M059J (cell line): ENCODE data around the gene SLC38A9. TPM values are rescaled to one million over a fixed set of nuclear protein-coding genes. Genes with fewer than 3 reads are reported as not detected.
A peak's percentile ranks its signal among the peaks of the same experiment; 100 is the strongest.

Experiments
- DNase-seq: peaks from one replicate; pipeline ENCODE4 v3.0.0-alpha.2; 2012; ENCODE audit warnings: low read depth
- total RNA-seq: library from RNA; depleted of rRNA; stranded (reverse); fragments of >200 nt; shearing (Covaris generic); gene quantifications from 2 replicates; pipeline ENCODE4 v1.2.3, GENCODE V29; 2014

SLC38A9 gene
- total RNA-seq, 1 experiment from 2014 or later, result 19.2 TPM

DNA sequence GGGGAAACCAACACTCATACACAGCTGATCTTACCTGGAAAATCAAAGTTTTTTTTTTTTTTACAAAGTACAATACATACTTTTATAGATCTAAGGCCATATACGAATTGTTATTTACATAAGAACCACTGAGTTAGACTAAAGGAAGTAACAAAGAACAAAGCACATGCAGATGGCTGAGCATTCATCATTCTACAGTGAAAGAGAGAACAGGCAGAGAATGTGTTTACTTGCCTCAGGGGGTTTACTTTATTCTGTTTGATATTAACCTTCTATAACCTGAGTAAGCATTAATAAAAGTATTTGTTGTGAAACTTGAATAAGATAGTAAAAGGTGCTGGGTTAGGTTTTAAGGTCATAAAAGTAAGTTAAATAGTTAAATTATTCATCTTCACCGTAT is 54.7 kb downstream of the SLC38A9 start:
- DNase-seq, result peak; percentile 61

DNA sequence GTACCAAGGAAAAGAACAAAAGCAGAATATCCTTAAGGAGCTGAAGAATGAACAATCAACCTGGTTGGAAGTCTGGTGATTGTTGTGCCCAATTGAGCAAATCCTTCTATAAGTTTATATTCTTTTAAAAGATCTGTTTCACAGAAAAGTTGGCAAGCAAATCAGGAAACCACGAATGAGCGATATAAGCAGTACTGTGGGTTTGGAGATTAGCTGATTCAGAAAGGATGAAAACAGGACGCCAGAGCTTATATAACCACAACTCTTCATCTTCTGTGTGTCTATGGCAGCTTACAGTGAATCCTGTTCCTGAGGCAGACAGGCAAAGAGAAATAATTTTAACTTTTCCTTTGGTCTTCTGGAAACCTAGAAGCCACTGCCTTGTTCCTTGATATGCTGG is 61.7 kb downstream of the SLC38A9 start:
- peak; percentile 72 for DNase-seq

- DNase-seq, result no peak
These were observed 62.2 kb downstream of the SLC38A9 start for GRCh38 chr5:55649963-55650362.

DNA sequence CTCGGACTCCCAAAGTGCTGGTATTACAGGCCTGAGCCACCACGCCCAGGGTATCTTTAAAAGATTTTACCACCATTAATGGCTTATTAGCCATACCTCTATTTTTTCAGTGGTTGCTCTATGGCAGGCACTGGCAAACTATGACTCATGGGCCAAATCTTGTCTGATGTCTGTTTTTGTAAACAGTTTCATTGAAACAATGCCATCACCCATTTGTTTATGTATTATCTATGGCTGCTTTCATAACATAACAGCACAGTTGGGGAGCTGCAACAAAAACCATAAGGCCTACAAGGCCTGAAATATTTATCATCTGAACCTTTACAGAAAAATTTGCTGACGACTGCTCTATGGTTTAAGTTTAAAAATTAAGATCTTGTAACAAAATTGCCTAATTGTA is 66.8 kb downstream of the SLC38A9 start:
- DNase-seq, result peak; percentile 76

- DNase-seq, result peak; percentile 27
These were observed 73.7 kb downstream of the SLC38A9 start for GRCh38 chr5:55638455-55638854.

GRCh38 chr5:55638051-55638450 is 74.1 kb downstream of the SLC38A9 start:
- no peak for DNase-seq

- DNase-seq, result peak; percentile 55
These were observed 75.4 kb downstream of the SLC38A9 start for GRCh38 chr5:55636683-55637082.

- DNase-seq, result no peak
These were observed 75.9 kb downstream of the SLC38A9 start for GRCh38 chr5:55636177-55636576.

- peak; percentile 41 for DNase-seq
These were observed 77.3 kb downstream of the SLC38A9 start for GRCh38 chr5:55634866-55635265.

GRCh38 chr5:55634209-55634805 is 77.8 kb downstream of the SLC38A9 start:
- DNase-seq, result no peak

- DNase-seq, result peak; percentile 77
These were observed 78.4 kb downstream of the SLC38A9 start for GRCh38 chr5:55633574-55634208.

DNA sequence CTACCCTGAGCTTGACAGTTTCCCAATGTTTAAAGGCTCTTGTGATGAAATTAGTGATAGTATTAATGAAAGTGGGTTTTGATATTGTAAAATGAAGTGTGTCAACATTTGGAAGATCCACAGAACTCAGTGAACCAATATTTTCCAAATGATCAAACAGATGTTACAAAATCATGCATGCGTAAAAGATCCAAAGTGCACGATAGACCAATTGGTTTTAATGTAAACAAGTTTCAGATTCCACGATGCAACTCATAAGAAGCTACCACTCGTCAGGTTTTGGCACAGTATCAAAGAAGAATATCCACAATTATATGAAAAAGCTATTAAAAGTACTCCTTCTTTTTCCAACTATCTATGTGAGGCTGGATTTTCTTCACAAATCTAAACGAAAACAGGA is 82.3 kb downstream of the SLC38A9 start:
- DNase-seq, result no peak

- DNase-seq, result no peak
These were observed 85.3 kb downstream of the SLC38A9 start for GRCh38 chr5:55626790-55627189.

DNA sequence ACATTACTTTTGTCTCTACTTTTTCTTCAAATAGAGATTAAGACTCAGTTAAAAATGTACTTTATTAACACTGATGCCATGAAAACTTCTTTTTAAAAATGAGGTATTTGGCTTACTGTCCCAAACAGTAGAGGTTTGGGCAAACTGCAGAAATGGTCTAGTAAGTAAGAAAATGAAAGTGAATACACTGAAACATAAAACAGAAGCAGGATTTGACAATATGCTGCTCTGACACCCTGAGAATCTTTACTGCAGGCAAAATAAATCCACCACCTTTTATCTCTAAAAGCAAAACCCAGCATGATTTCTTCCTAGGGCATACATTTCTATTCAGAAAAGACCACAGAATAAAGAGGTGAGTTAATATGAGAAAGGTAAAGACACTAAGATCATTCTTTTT is 86.2 kb downstream of the SLC38A9 start:
- DNase-seq, result no peak

GRCh38 chr5:55625589-55625909 is 86.6 kb downstream of the SLC38A9 start:
- DNase-seq, result no peak

- no peak for DNase-seq
These were observed 87.1 kb downstream of the SLC38A9 start for GRCh38 chr5:55624841-55625588.

DNA sequence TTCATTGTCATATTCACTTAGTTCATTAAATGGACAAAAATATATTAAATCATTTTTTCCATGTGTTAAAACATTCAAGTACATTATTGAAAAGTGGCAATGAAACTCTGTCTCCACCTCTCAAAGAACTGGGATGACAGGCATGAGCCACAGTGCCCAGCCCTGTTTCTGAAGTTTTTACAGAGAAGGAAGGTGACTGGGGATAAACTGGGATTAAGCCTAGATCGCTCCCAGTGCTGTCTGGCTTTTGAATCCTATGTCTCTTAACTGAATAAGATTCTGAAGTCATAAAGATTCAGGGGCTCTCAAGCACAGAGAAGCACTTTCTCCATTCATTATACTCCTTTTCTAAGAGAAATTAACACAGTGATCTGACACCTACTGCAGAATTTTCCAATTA is 88.3 kb downstream of the SLC38A9 start:
- DNase-seq, result no peak

DNA sequence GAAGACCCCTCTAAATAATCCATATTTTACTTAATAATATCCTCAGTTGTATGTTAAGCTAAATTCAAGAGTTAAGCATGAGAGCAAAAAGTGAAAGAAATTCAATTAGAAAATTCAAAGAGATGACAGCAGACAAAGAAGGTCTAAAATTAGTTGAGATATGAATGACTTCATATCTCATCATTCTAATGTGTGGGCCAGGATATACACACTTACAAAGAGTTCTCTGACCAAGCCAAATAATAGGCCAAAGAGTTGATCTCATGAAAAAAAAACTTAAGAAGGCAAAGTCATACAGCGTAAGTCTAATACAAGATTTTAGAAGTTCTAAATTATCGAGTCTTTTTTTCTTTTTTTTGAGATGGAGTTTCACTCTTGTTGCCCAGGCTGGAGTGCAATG is 89.7 kb downstream of the SLC38A9 start:
- no peak for DNase-seq

- DNase-seq, result no peak
These were observed 90.9 kb downstream of the SLC38A9 start for GRCh38 chr5:55621229-55621628.

DNA sequence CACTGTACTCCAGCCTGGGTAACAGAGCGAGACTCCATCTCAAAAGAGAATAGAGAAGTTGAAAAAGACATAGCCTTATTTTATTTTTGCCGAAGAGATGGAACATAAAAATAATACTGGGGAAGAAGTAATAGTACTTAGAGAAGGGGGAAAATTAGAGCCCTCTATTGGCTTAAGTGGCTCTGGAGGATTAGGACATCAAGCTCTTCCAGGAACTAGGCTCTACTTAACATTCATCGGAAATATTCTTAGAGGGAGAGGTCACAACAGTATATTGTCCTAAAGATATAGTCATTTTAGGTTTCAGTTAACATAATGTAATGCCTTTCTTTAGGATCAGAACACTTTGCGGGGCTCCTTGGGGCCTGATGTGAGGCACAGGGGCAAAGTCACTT is 91.4 kb downstream of the SLC38A9 start:
- DNase-seq, result no peak

DNA sequence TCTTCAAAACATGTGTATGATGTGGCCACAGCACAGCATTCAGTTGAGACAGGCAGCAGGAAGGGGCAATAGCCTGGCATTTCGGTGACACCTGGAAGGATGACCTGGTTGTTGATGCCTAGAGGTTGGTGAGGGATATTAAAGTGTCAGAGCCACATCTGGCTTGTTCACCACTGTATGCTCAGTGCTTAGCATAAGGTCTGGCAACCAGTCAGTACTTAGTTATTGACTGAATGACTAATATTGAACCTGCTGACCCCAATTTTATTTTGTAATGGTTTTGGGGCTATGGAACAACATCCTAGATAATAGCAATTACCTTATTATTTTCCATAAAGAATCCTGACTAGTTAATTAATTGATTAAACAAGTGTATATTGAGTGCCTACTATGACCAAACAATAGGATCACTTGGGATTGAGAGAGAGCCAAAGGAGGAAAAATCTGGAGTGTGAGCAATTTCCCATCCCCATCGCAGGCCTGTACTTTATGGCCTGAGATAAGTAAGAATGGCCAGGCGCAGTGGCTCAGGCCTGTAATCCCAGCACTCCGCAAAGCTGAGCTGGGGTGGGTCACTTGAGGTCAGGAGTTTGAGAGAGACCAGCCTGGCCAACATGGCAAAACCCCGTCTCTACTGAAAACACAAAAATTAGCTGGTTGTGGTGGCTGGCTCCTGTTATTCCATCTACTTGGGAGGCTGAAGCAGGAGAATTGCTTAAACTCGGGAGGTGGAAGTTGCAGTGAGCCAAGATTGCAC is 91.9 kb downstream of the SLC38A9 start:
- no peak for DNase-seq

- no peak for DNase-seq
These were observed 93.8 kb downstream of the SLC38A9 start for GRCh38 chr5:55618318-55618717.
